Panc1 (cell line): Measurements from ENCODE around the gene C1orf116. TPM values are rescaled to one million over a fixed set of nuclear protein-coding genes. Genes with fewer than 3 reads are reported as not detected.

Source experiments
- ATAC-seq: fragments of 200-7000 bp; cut with Tn5 transposase; 2 replicates; pipeline ENCODE4 v1.9.1; 2020; ENCODE audit warnings: mild to moderate bottlenecking, moderate library complexity
- BruUV-seq: library from RNA; stranded (reverse); fragments of 400-500 nt; replicated peaks from 2 replicates; lab custom pipeline; 2021; lab: Mats Ljungman, UMichigan
- CTCF ChIA-PET: fragments of 300-600 bp; sonication (Branson Sonifier 250); formaldehyde crosslinking; loops from one replicate; lab custom pipeline; 2022; ENCODE audit warnings: antibody characterized with exemption; lab: Charles Lee
- POLR2A ChIA-PET: fragments of 300-600 bp; sonication (Branson Sonifier 250); formaldehyde crosslinking; loops from one replicate; lab custom pipeline; 2022; ENCODE audit warnings: antibody characterized with exemption; lab: Charles Lee
- DNase-seq: peaks from one replicate; pipeline ENCODE4 v3.0.0-alpha.2; 2010; ENCODE audit warnings: low read depth, low spot score
- H3K27ac ChIP-seq: 2 replicates; pipeline ENCODE4 v1.5.1; 2011; ENCODE audit warnings: mild to moderate bottlenecking, low read length, inconsistent platforms
- H3K27me3 ChIP-seq: fragments of 200-500 bp; sonication (Bioruptor generic); 2 replicates; pipeline ENCODE4 v1.6.0; 2014; ENCODE audit warnings: low read length, inconsistent platforms; ENCODE audit not compliant: control insufficient read depth, insufficient read depth
- H3K36me3 ChIP-seq: fragments of 200-500 bp; sonication (Bioruptor generic); 2 replicates; pipeline ENCODE4 v1.5.1; 2014; ENCODE audit warnings: inconsistent platforms, mild to moderate bottlenecking, low read length, moderate library complexity; ENCODE audit not compliant: control insufficient read depth, insufficient read depth
- H3K4me1 ChIP-seq: 2 replicates; pipeline ENCODE4 v1.5.1; 2011; ENCODE audit warnings: inconsistent platforms, mild to moderate bottlenecking, low read length, moderate library complexity; ENCODE audit not compliant: control insufficient read depth, insufficient read depth
- H3K4me3 ChIP-seq, 2 experiments: 2 replicates each; pipeline ENCODE4 v1.5.1; 2011 to 2012; ENCODE audit warnings: low read depth in 2 of 2, low read length in 2 of 2, mild to moderate bottlenecking in 2 of 2, inconsistent platforms in 1 of 2, moderate library complexity in 1 of 2
- H3K9me3 ChIP-seq: fragments of 200-500 bp; sonication (Bioruptor generic); 2 replicates; pipeline ENCODE4 v1.5.1; 2014; ENCODE audit warnings: low read depth, mild to moderate bottlenecking, inconsistent platforms, low read length, moderate library complexity; ENCODE audit not compliant: control insufficient read depth, insufficient read depth
- CTCF ChIP-seq: fragments of 450-650 bp; IDR thresholded peaks from 2 replicates; pipeline ENCODE4 v1.5.1; 2017; ENCODE audit warnings: mild to moderate bottlenecking
- POLR2AphosphoS5 ChIP-seq: IDR thresholded peaks from 2 replicates; pipeline ENCODE4 v1.6.1; 2012; ENCODE audit warnings: mild to moderate bottlenecking, low read depth, low read length, moderate library complexity
- REST ChIP-seq, 2 experiments: IDR thresholded peaks; 2 replicates each; pipeline ENCODE4 v1.6.1; 2011 to 2012; ENCODE audit warnings: low read depth in 2 of 2, control low read depth in 1 of 2, low read length in 1 of 2, mild to moderate bottlenecking in 1 of 2, moderate library complexity in 1 of 2; ENCODE audit not compliant: insufficient read depth in 1 of 2
- SIN3A ChIP-seq: IDR thresholded peaks from 2 replicates; pipeline ENCODE4 v1.6.1; 2012; ENCODE audit warnings: low read depth, mild to moderate bottlenecking, low read length, moderate library complexity, borderline replicate concordance; ENCODE audit not compliant: insufficient read depth
- TCF7L2 ChIP-seq: IDR thresholded peaks from 2 replicates; pipeline ENCODE4 v1.6.1; 2011; ENCODE audit warnings: mild to moderate bottlenecking, low read depth, low read length, inconsistent platforms
- in situ Hi-C: cut with HindIII; loops from 2 replicates; pipeline ENCODE4 v1.10.0; 2016; ENCODE audit warnings: low sequenced_read_pairs, low pct_unique_long_range_greater_than_20kb
- intact Hi-C: fragments of 100-400 bp; cut with micrococcal nuclease; formaldehyde crosslinking; loops from one replicate; pipeline ENCODE4 v1.10.0; 2022; ENCODE audit not compliant: unreplicated experiment
- total RNA-seq: library from RNA; stranded (reverse); gene quantifications from one replicate; pipeline ENCODE4 v1.2.1, GENCODE V29; 2021; ENCODE audit not compliant: unreplicated experiment

The C1orf116 gene
- total RNA-seq, 1 experiment from 2014 or later: 0.08 TPM

- TF ChIP-seq POLR2AphosphoS5: no peak
- H3K4me1 ChIP-seq: no peaks in the 10 kb centered on the region
- no peak overlapping the region for H3K4me3 ChIP-seq
- H3K27me3 ChIP-seq: no peaks in the 10 kb centered on the region; the same call in 1 of the 2 replicates
- no peak for ATAC-seq
- ChIA-PET CTCF (no interaction called here), POLR2A (no interaction called here)
- intact Hi-C loops: no loop called here
- no peaks in the 10 kb centered on the region for H3K9me3 ChIP-seq
- in situ Hi-C loops: no loop called here
- H3K27ac ChIP-seq: no peak overlapping the region
- no peaks in the 10 kb centered on the region for H3K36me3 ChIP-seq
- no TSS peak for BruUV-seq
- no peak for DNase-seq
These were observed 13.4 kb downstream of the C1orf116 start for GRCh38 chr1:207019161-207019560.

GRCh38 chr1:207018707-207019106 is 13.8 kb downstream of the C1orf116 start:
- no peak overlapping the region for H3K4me3 ChIP-seq
- ChIA-PET POLR2A (no interaction called here), CTCF (no interaction called here)
- H3K27ac ChIP-seq: no peak overlapping the region
- H3K27me3 ChIP-seq: no peaks in the 10 kb centered on the region; the same call in 1 of the 2 replicates
- in situ Hi-C loops (no loop called here), intact Hi-C loops (no loop called here)
- BruUV-seq: no TSS peak
- ATAC-seq (no peak), DNase-seq (no peak)
- no peaks in the 10 kb centered on the region for H3K9me3 ChIP-seq
- TF ChIP-seq POLR2AphosphoS5: no peak
- no peak for TF ChIP-seq CTCF
- TF ChIP-seq SIN3A: no peak
- TF ChIP-seq REST (IDR thresholded peaks at IDR 0.05; ENCODE audit: insufficient read depth in 1 of 2, low read depth in 2 of 2, low read length in 1 of 2): no peak
- no peaks in the 10 kb centered on the region for H3K4me1 ChIP-seq
- no peaks in the 10 kb centered on the region for H3K36me3 ChIP-seq

GRCh38 chr1:207017615-207018559 is 14.7 kb downstream of the C1orf116 start:
- TF ChIP-seq SIN3A (no peak), POLR2AphosphoS5 (no peak), TCF7L2 (no peak), REST (IDR thresholded peaks at IDR 0.05; ENCODE audit: insufficient read depth in 1 of 2, low read depth in 2 of 2, low read length in 1 of 2) (no peak), CTCF (no peak)
- Histone ChIP-seq H3K4me3 (no peak overlapping the region), H3K9me3 (no peaks in the 10 kb centered on the region), H3K27ac (no peak overlapping the region), H3K36me3 (no peaks in the 10 kb centered on the region), H3K4me1 (no peaks in the 10 kb centered on the region), H3K27me3 (peaks cover 4% of the 10 kb centered on the region; the same call in 1 of the 2 replicates)
- in situ Hi-C loops: no loop called here
- BruUV-seq: no TSS peak
- POLR2A ChIA-PET: no interaction called here
- CTCF ChIA-PET: no interaction called here
- no peak for ATAC-seq
- DNase-seq: no peak
- intact Hi-C loops: no loop called here
